ENCODE data around the gene SLC38A1.
"Not testable (repeated sequence)": the region's sequence is repeated elsewhere in the genome, so short reads cannot be mapped to it uniquely, and the experiment has no call there.

The SLC38A1 gene

GRCh38 chr12:46268583-46269428, at the start of gene SLC38A1:
SLC38A1 (minus strand) TSS chr12:46269043; CDS start chr12:46239800, 29,243 bp downstream.
- FAIRE-seq: no peak

DNA sequence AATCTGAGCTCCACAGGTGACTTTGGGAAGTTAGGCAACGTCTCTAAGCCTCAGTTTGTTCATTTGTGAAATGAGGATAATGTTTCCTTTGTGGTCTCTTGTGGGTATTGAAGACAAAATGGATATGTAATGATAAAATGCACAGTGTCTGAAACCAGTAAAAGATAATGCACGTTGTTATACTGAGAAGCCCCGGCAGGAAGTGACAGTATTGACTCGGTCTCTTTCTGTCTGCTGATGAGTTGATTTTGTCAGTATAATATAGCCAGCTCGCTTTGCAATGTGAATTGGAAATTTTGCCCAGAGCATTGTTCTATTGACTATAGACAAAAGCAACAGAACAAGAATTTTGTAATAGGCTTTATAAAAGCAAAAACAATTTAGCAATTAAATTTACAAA, 49.2 kb upstream of the SLC38A1 start:
- no peak for FAIRE-seq

- no peak for FAIRE-seq
Measured at GRCh38 chr12:46304070-46304469, 35.2 kb upstream of the SLC38A1 start.

- no peak for FAIRE-seq
Measured at GRCh38 chr12:46303039-46303666, 34.3 kb upstream of the SLC38A1 start.

DNA sequence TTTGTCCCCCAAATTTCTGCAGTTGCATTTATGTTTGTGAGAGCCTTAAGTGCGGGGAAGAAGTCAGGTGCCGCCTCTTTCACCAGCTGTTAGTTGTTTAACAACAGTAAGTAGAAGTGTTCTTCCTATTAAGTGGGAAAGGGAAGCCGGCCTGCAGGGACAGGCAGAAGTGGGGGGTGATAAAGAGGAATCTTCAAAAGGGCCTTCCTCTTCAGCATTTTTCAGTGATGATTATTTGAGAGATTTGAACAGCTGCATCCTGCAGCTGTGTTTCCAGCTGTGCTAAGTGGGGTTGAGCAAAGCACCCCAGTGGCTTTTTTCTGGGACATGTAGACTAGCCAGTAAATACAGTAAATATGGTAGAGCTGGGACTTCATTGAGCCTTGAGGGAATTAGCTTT, 32.1 kb upstream of the SLC38A1 start:
- no peak for FAIRE-seq

GRCh38 chr12:46299851-46300250, 31.0 kb upstream of the SLC38A1 start:
- FAIRE-seq: peak; percentile 79

- FAIRE-seq: no peak
Measured at GRCh38 chr12:46298261-46298660, 29.4 kb upstream of the SLC38A1 start.

DNA sequence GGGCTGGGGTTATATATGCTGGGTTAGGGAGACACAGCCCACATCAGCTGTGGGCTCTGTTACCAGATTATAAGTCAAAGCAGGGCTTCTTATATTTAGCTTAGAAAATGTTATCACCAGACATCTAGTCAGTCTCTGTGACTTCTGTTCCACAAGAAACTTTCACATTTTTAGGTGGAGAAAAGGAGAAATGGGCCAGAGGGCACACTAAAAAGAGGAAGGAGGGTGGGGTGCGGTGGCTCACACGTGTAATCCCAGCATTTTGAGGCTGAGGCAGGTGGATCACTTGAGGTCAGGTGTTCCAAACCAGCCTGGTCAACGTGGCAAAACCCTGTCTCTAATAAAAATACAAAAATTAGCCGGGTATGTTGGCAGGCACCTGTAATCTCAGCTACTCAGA, 28.0 kb upstream of the SLC38A1 start:
- no peak for FAIRE-seq

GRCh38 chr12:46292754-46293402, 24.0 kb upstream of the SLC38A1 start:
- no peak for FAIRE-seq

DNA sequence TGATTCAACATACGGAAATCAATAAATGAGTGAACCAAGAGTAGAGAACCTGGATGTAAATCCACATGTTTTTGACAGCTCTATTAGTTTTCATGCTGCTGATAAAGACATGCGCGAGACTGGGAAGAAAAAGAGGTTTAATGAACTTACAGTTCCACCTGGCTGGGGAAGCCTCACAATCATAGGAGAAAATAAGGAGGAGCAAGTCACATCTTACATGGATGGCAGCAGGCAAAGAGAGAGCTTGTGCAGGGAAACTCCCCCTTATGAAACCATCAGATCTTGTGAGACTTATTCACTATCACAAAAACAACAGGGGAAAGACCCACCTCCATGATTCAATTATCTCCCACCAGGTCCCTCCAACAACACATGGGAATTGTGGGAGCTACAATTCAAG, 23.1 kb upstream of the SLC38A1 start:
- not testable (repeated sequence) for FAIRE-seq

- not testable (repeated sequence) for FAIRE-seq
Measured at GRCh38 chr12:46285177-46285576, 16.3 kb upstream of the SLC38A1 start.

GRCh38 chr12:46282829-46283228, 14.0 kb upstream of the SLC38A1 start:
- FAIRE-seq: peak; percentile 24

DNA sequence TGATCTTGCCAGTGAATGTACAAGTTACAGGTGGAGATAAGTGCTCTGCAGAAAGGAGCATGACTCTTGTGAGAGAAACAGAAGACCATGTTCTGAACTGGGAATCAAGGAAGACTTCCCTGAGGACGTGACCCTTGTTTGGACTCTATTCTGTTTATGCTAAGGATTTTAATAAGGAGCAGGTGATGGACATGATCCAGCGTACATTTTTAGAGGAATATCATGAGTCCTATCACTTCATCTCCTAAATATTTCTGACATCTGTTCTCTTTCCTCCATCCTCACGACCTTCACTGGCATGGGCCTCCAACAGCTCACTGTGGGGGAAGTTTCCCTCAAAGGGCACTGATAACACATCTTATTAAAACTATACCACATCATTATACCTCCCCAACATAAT, 7.9 kb upstream of the SLC38A1 start:
- FAIRE-seq: no peak

GRCh38 chr12:46271863-46272262, 3.0 kb upstream of the SLC38A1 start:
- no peak for FAIRE-seq

GRCh38 chr12:46269429-46270241, 792 bp upstream of the SLC38A1 start:
- FAIRE-seq: no peak

GRCh38 chr12:46267825-46268582, 839 bp downstream of the SLC38A1 start:
- FAIRE-seq: no peak

DNA sequence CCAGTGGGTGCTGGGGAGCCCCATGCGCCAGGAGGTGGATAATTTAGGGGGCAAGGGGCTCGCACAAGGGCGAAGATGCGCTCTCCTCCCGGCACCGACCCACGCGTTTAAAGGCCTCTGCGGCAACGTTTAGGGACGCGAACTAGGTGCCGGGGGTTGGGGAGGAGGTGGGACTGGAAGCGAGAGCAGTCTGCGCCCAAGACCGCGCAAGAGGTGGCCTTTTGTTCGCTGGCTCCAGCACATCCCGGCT, 1.3 kb downstream of the SLC38A1 start:
- FAIRE-seq: no peak

- FAIRE-seq: no peak
Measured at GRCh38 chr12:46266869-46267574, 1.8 kb downstream of the SLC38A1 start.

DNA sequence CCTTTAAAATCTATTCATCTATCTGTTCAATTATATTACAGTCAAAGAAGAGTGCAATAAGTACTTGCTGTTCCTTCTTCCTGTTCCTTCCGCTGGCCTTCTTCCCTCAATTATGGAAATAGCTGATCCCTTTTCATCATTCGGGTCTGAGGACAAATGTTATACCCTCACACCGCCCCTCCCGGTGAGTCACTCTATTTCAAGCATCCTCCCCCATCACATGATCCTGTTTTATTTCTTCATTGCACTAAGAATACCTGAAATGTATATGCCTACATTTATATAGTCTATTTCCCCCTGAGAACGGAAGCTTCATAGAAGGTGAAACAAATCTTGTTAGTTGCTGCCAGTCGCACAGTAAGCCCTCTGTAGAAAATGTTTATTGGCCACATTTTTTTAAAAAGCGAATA, 2.5 kb downstream of the SLC38A1 start:
- no peak for FAIRE-seq

DNA sequence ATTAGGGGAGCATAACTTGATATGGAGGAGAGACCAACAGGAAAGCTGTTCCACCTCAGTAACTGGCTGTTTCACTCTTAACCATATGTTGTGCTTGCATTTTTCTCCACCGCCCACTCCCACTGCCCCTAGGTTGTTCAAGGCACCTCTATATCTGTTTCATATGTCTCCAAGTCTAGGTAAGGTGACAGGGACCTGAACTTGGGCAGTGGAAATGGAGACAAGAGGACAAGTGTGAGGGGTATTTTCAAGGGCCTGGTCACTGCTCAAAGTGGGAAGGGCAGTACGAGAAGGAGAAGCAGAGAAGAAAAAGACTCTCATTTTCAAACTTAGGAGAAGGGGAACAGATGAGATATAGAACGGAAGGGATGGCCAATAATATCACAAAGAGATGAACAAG, 3.1 kb downstream of the SLC38A1 start:
- no peak for FAIRE-seq

DNA sequence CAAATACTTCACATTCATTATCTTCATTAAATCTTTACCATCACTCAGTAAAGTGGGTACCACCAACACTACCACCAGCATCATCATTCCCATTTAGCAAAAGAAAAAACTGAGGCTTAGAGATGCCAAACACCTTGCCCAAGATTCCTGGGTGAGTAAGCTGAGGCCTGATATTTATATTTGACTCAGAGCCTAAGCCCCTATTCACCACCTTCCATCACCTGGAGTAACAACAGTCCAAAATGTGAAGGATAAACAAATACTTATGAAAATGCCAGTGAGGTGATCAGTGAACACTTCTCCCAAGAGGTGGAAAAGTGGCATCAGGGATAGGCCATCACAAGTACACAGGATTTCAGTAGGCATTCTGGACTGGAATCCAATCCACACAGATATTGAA, 3.7 kb downstream of the SLC38A1 start:
- FAIRE-seq: no peak

GRCh38 chr12:46264057-46264456, 4.8 kb downstream of the SLC38A1 start:
- FAIRE-seq: no peak

Measured in islet of Langerhans (tissue), 1 donor.